ENCODE data around the gene MPI.

GRCh38 chr15:74901612-74902063 lies 11.8 kb downstream of the MPI start:
- peak; percentile 87 for TF ChIP-seq CTCF (IDR thresholded peaks at IDR 0.05; ENCODE audit: low read depth, low read length)
- no peak for TF ChIP-seq POLR2A (IDR thresholded peaks at IDR 0.05; ENCODE audit: extremely low read depth, insufficient read length)

Data from NB4 (cell line).